ENCODE data around the gene MED26. TPM values are rescaled to one million over a fixed set of nuclear protein-coding genes. Genes with fewer than 3 reads are reported as not detected.

MED26 gene
- total and polyA plus RNA-seq, 10 of the 15 experiments (the other 5 are each of a cell fraction or from before 2014, with no cell fraction given): 1.1 to 21.4 (median 9.7) TPM

DNA sequence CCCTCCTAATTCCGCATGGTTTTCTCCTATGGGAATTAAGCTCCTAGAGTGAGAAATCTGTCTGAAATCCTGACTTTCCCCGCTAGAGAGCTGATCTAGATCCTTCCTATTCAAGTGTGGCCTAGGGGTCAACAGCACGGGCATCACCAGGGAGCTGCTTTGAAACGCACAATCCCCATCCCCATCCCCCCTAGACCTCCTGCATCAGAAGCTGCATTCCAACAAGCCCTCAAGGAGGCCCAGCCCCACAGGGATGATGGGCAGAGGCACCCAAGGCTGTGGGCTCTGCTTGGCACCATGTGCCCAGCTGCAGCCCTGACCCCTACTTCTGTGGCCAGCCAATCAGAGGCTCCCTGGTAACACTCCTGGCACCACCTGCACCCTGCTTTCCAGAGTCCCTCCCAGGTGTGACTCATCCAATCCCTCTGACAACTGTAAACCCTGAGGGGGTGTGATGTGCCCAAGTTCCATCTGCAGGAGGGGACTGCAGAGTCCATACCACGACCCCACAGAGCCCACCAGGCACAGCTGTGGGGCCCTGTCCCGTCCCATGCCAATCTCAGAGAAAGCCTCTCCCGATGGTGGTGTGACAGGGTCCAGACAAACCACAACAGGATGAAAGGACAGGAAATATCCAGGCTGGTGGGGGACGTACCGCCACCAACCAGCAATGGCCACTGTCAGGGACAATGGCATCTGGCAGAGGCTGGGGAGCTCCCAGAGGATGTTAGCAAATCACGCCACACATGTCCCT lies 36.0 kb downstream of the MED26 start (continued):
- TF ChIP-seq, protein P1, sequence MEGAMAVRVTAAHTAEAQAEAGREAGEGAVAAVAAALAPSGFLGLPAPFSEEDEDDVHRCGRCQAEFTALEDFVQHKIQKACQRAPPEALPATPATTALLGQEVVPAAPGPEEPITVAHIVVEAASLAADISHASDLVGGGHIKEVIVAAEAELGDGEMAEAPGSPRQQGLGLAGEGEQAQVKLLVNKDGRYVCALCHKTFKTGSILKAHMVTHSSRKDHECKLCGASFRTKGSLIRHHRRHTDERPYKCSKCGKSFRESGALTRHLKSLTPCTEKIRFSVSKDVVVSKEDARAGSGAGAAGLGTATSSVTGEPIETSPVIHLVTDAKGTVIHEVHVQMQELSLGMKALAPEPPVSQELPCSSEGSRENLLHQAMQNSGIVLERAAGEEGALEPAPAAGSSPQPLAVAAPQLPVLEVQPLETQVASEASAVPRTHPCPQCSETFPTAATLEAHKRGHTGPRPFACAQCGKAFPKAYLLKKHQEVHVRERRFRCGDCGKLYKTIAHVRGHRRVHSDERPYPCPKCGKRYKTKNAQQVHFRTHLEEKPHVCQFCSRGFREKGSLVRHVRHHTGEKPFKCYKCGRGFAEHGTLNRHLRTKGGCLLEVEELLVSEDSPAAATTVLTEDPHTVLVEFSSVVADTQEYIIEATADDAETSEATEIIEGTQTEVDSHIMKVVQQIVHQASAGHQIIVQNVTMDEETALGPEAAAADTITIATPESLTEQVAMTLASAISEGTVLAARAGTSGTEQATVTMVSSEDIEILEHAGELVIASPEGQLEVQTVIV (IDR thresholded peaks at IDR 0.05; ENCODE audit: borderline replicate concordance, partially characterized antibody): no peak
- no peak for TF ChIP-seq SREBF2 (IDR thresholded peaks at IDR 0.05; ENCODE audit: low read length)
- TF ChIP-seq, protein P2, sequence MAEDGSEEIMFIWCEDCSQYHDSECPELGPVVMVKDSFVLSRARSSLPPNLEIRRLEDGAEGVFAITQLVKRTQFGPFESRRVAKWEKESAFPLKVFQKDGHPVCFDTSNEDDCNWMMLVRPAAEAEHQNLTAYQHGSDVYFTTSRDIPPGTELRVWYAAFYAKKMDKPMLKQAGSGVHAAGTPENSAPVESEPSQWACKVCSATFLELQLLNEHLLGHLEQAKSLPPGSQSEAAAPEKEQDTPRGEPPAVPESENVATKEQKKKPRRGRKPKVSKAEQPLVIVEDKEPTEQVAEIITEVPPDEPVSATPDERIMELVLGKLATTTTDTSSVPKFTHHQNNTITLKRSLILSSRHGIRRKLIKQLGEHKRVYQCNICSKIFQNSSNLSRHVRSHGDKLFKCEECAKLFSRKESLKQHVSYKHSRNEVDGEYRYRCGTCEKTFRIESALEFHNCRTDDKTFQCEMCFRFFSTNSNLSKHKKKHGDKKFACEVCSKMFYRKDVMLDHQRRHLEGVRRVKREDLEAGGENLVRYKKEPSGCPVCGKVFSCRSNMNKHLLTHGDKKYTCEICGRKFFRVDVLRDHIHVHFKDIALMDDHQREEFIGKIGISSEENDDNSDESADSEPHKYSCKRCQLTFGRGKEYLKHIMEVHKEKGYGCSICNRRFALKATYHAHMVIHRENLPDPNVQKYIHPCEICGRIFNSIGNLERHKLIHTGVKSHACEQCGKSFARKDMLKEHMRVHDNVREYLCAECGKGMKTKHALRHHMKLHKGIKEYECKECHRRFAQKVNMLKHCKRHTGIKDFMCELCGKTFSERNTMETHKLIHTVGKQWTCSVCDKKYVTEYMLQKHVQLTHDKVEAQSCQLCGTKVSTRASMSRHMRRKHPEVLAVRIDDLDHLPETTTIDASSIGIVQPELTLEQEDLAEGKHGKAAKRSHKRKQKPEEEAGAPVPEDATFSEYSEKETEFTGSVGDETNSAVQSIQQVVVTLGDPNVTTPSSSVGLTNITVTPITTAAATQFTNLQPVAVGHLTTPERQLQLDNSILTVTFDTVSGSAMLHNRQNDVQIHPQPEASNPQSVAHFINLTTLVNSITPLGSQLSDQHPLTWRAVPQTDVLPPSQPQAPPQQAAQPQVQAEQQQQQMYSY (CRISPR knock-in tag; IDR thresholded peaks at IDR 0.05): no peak

All from GM12878 (cell line).